ENCODE measurements around the gene FAM184A.
"Not testable (repeated sequence)": the region's sequence is repeated elsewhere in the genome, so short reads cannot be mapped to it uniquely, and the experiment has no call there.

Gene FAM184A

GRCh38 chr6:119052987-119053386 is 25.5 kb downstream of the FAM184A start:
- no peak for DNase-seq

GRCh38 chr6:119052292-119052889 is 26.1 kb downstream of the FAM184A start:
- DNase-seq, result no peak

GRCh38 chr6:119044255-119044654 is 34.2 kb downstream of the FAM184A start:
- no peak for DNase-seq

GRCh38 chr6:119043783-119044182 is 34.7 kb downstream of the FAM184A start:
- DNase-seq, result no peak

- DNase-seq, result no peak
These were observed 35.2 kb downstream of the FAM184A start for GRCh38 chr6:119043265-119043664.

GRCh38 chr6:119040636-119041035 is 37.8 kb downstream of the FAM184A start:
- DNase-seq, result no peak

- no peak for DNase-seq
These were observed 38.2 kb downstream of the FAM184A start for GRCh38 chr6:119040229-119040628.

- DNase-seq, result no peak
These were observed 40.4 kb downstream of the FAM184A start for GRCh38 chr6:119037941-119038623.

- no peak for DNase-seq
These were observed 41.2 kb downstream of the FAM184A start for GRCh38 chr6:119037264-119037663.

GRCh38 chr6:119036081-119036480 is 42.4 kb downstream of the FAM184A start:
- DNase-seq, result no peak

- no peak for DNase-seq
These were observed 43.0 kb downstream of the FAM184A start for GRCh38 chr6:119035459-119035858.

GRCh38 chr6:119034827-119035458 is 43.5 kb downstream of the FAM184A start:
- no peak for DNase-seq

- DNase-seq, result no peak
These were observed 46.0 kb downstream of the FAM184A start for GRCh38 chr6:119032428-119032827.

GRCh38 chr6:119030759-119031158 is 47.7 kb downstream of the FAM184A start:
- DNase-seq, result no peak

- no peak for DNase-seq
These were observed 50.4 kb downstream of the FAM184A start for GRCh38 chr6:119028091-119028490.

GRCh38 chr6:119027465-119027864 is 51.0 kb downstream of the FAM184A start:
- no peak for DNase-seq

- DNase-seq, result no peak
These were observed 51.6 kb downstream of the FAM184A start for GRCh38 chr6:119026822-119027221.

GRCh38 chr6:119025793-119026192 is 52.7 kb downstream of the FAM184A start:
- DNase-seq, result no peak

GRCh38 chr6:119024111-119024510 is 54.4 kb downstream of the FAM184A start:
- no peak for DNase-seq

- no peak for DNase-seq
These were observed 55.7 kb downstream of the FAM184A start for GRCh38 chr6:119022796-119023195.

- DNase-seq, result no peak
These were observed 57.6 kb downstream of the FAM184A start for GRCh38 chr6:119020597-119021561.

- not testable (repeated sequence) for DNase-seq
These were observed 63.3 kb downstream of the FAM184A start for GRCh38 chr6:119015165-119015564.

GRCh38 chr6:119012521-119012920 is 65.9 kb downstream of the FAM184A start:
- DNase-seq, result no peak
